K562 (cell line): ENCODE results near the gene ZFR2.

Experiments used
- BHLHE40 ChIP-seq: IDR thresholded peaks from 2 replicates; pipeline ENCODE4 v1.6.1; 2011; ENCODE audit warnings: low read length, improper control_type of control experiment
- CBX5 ChIP-seq: IDR thresholded peaks from 2 replicates; pipeline ENCODE4 v1.6.1; 2014; ENCODE audit warnings: low read depth, borderline replicate concordance
- CEBPB ChIP-seq: fragments of 450-650 bp; IDR thresholded peaks from 2 replicates; pipeline ENCODE4 v1.6.1; 2016; ENCODE audit warnings: missing genetic modification characterization, missing compliant biosample characterization
- EP300 ChIP-seq: IDR thresholded peaks from 2 replicates; pipeline ENCODE4 v1.6.1; 2012; ENCODE audit warnings: low read length, improper control_type of control experiment
- MYNN ChIP-seq, 2 experiments: sonication (generic); formaldehyde crosslinking in 1 of 2; IDR thresholded peaks; 2 replicates each; pipeline versions ENCODE4 v1.5.0 to v1.6.1; 2016 to 2020; ENCODE audit warnings: antibody characterized with exemption in 1 of 2, missing genetic modification reagents in 1 of 2
- NR3C1 ChIP-seq: sonication (generic); formaldehyde crosslinking; IDR thresholded peaks from 2 replicates; pipeline ENCODE4 v1.8.1; 2022; ENCODE audit warnings: missing genetic modification reagents
- SRF ChIP-seq, 2 experiments: fragments of 250-450, 450-650 bp in 1 of 2; sonication (Bioruptor Pico) in 1 of 2; sonication (generic) in 1 of 2; formaldehyde crosslinking; IDR thresholded peaks; 2 replicates each; pipeline versions ENCODE4 v1.5.0 to v1.5.1; 2020 to 2022; ENCODE audit warnings: mild to moderate bottlenecking in 1 of 2, missing genetic modification reagents in 1 of 2
- YY1 ChIP-seq, 3 experiments: IDR thresholded peaks; 2 replicates each; pipeline ENCODE4 v1.6.1; 2011; ENCODE audit warnings: low read length in 2 of 3, mild to moderate bottlenecking in 2 of 3, moderate library complexity in 2 of 3, borderline replicate concordance in 1 of 3, control low read depth in 1 of 3, low read depth in 1 of 3; ENCODE audit not compliant: insufficient read depth in 3 of 3, insufficient replicate concordance in 2 of 3, control insufficient read depth in 1 of 3, insufficient read length in 1 of 3; ENCODE audit errors: extremely low read depth in 1 of 3
- ZNF217 ChIP-seq: sonication (generic); formaldehyde crosslinking; IDR thresholded peaks from 2 replicates; pipeline ENCODE4 v1.8.0; 2022; ENCODE audit warnings: mild to moderate bottlenecking, missing genetic modification reagents
- ZNF785 ChIP-seq: fragments of 250-450 bp; sonication (Bioruptor Pico); IDR thresholded peaks from 2 replicates; pipeline ENCODE4 v1.4.0; 2020; ENCODE audit warnings: mild to moderate bottlenecking
- TF ChIP-seq, protein P1 (sequence below), 3 experiments: IDR thresholded peaks in 2 of 3; conservative IDR thresholded peaks in 1 of 3; 2 replicates each; pipeline ENCODE4 v1.5.1; 2011 to 2012; ENCODE audit warnings: low read length in 3 of 3, mild to moderate bottlenecking in 3 of 3, control low read depth in 2 of 3, improper control_type of control experiment in 1 of 3, inconsistent platforms in 1 of 3, low read depth in 1 of 3, mixed read lengths in 1 of 3, moderate library complexity in 1 of 3; ENCODE audit not compliant: insufficient read depth in 2 of 3
- TF ChIP-seq, protein P2 (sequence below), 2 experiments: fragments of 150-350 bp in 1 of 2; IDR thresholded peaks; 2 replicates each; pipeline ENCODE4 v1.6.1; 2012 to 2016; ENCODE audit warnings: low read depth in 2 of 2, low read length in 2 of 2, mild to moderate bottlenecking in 1 of 2, moderate library complexity in 1 of 2

DNA sequence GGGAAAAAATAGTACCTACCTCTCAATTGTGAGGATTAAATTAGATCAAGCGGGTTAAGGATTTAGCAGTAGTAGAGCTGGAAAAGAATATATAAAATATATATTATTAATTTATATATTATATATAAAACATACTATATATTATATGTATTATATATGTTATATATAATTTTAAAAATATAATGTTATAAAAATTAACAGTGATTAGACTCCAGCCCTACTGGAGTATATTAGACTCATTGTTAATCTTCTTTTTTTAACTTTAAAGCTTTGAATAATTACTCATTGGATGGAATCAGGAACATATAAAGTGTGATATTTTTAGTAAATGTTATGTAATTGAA lies 106.7 kb downstream of the ZFR2 start:
- TF ChIP-seq BHLHE40 (no peak), MYNN (IDR thresholded peaks at IDR 0.05) (no peak), MYNN (CRISPR knock-in tag; IDR thresholded peaks at IDR 0.05) (no peak), ZNF785 (CRISPR knock-in tag) (no peak), SRF (CRISPR knock-in tag; IDR thresholded peaks at IDR 0.05) (no peak), CEBPB (no peak), CBX5 (no peak), NR3C1 (CRISPR knock-in tag) (no peak), YY1 (IDR thresholded peaks at IDR 0.05; ENCODE audit: borderline replicate concordance in 1 of 3, control insufficient read depth in 1 of 3, extremely low read depth in 1 of 3, insufficient read depth in 3 of 3, insufficient read length in 1 of 3, insufficient replicate concordance in 2 of 3, low read depth in 1 of 3, low read length in 2 of 3) (no peak), EP300 (no peak), ZNF217 (CRISPR knock-in tag) (no peak)
- TF ChIP-seq, protein P1, sequence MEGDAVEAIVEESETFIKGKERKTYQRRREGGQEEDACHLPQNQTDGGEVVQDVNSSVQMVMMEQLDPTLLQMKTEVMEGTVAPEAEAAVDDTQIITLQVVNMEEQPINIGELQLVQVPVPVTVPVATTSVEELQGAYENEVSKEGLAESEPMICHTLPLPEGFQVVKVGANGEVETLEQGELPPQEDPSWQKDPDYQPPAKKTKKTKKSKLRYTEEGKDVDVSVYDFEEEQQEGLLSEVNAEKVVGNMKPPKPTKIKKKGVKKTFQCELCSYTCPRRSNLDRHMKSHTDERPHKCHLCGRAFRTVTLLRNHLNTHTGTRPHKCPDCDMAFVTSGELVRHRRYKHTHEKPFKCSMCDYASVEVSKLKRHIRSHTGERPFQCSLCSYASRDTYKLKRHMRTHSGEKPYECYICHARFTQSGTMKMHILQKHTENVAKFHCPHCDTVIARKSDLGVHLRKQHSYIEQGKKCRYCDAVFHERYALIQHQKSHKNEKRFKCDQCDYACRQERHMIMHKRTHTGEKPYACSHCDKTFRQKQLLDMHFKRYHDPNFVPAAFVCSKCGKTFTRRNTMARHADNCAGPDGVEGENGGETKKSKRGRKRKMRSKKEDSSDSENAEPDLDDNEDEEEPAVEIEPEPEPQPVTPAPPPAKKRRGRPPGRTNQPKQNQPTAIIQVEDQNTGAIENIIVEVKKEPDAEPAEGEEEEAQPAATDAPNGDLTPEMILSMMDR (IDR thresholded peaks at IDR 0.05 in 2 of 3, conservative IDR thresholded peaks at IDR 0.05 in 1 of 3; ENCODE audit: insufficient read depth in 2 of 3, low read depth in 1 of 3, low read length in 3 of 3) = no peak
- TF ChIP-seq, protein P2, sequence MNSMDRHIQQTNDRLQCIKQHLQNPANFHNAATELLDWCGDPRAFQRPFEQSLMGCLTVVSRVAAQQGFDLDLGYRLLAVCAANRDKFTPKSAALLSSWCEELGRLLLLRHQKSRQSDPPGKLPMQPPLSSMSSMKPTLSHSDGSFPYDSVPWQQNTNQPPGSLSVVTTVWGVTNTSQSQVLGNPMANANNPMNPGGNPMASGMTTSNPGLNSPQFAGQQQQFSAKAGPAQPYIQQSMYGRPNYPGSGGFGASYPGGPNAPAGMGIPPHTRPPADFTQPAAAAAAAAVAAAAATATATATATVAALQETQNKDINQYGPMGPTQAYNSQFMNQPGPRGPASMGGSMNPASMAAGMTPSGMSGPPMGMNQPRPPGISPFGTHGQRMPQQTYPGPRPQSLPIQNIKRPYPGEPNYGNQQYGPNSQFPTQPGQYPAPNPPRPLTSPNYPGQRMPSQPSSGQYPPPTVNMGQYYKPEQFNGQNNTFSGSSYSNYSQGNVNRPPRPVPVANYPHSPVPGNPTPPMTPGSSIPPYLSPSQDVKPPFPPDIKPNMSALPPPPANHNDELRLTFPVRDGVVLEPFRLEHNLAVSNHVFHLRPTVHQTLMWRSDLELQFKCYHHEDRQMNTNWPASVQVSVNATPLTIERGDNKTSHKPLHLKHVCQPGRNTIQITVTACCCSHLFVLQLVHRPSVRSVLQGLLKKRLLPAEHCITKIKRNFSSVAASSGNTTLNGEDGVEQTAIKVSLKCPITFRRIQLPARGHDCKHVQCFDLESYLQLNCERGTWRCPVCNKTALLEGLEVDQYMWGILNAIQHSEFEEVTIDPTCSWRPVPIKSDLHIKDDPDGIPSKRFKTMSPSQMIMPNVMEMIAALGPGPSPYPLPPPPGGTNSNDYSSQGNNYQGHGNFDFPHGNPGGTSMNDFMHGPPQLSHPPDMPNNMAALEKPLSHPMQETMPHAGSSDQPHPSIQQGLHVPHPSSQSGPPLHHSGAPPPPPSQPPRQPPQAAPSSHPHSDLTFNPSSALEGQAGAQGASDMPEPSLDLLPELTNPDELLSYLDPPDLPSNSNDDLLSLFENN (IDR thresholded peaks at IDR 0.05; ENCODE audit: low read depth in 2 of 2, low read length in 2 of 2) = no peak
